ENCODE measurements around the gene SMARCAD1.

SMARCAD1 gene

DNA sequence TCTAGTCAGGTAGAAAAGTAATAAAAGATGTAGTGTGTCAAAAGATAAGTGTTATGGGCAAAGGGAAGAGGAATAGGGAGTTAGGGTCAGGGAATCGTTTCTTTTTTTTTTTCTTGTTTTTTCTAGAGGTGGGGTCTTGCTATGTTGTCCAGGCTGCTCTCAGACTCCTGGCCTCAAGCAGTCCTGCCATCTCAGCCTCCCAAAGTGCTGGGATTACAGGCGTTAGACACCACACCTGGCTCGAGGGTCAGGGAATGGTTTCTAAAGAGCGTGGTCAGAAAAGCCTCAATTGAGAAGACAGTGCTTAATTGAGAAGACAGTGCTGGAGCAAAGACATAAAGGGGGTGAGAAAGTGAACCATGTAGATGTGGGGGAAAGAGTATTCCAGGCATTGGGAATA lies 19.1 kb downstream of the SMARCAD1 start:
- in situ Hi-C loops (cut with MboI; ENCODE audit: low pct_unique_long_range_greater_than_20kb, low sequenced_read_pairs) = no loop called here
- DNase-seq = no peak

DNA sequence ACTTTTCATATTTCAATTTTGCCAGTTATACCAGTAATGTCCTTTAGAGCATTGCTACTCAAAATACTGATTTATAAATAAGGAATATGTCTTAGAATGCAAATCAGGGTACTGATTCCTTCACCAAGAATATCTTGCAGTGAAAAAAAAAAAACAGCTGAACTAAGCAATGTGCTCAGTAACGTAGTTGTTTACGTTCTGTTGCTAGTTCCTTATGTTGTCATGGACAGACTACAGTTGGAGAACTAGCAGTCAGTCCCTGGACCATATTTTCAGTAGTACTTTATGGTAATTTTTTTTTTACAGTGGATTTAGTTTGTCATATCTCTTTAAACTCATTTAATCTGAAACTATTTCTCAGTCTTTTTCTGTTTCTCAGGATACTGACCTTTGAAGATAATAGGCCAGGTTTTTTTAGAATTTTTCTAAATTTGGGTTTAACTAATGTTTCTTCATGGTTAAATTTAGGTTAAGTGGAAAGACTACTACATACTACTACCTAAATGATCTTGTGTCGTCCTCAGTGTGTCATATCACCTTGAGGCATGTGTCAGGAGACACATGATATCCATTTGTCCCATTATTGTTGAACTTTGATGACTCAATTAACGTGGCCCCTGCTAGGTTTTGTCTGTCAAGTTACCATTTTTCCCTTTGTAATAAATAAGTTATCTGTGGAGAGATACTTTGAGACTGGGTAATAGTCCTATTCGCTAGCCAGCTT lies 21.0 kb downstream of the SMARCAD1 start:
- in situ Hi-C loops (cut with MboI; ENCODE audit: low pct_unique_long_range_greater_than_20kb, low sequenced_read_pairs) = no loop called here
- DNase-seq = no peak

DNA sequence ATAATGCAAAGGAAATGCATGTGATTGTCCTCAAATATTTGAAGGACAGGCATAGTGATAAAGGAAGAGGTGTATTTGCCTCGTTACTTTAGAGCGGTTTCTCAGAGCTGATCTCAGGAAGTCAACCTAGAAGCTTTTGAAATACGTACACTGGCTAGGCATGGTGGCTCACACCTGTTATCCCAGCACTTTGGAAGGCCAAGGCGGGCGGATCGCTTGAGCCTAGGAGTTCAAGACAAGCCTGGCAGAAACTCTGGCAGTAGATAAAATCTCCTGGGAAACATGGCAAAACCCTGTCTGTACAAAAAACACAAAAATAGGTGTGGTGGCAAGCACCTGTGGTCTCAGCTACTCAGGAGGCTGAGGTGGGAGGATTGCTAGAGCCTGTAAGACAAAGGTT lies 24.9 kb downstream of the SMARCAD1 start:
- no peak for DNase-seq
- in situ Hi-C loops (cut with MboI; ENCODE audit: low pct_unique_long_range_greater_than_20kb, low sequenced_read_pairs) = no loop called here

- in situ Hi-C loops (cut with MboI; ENCODE audit: low pct_unique_long_range_greater_than_20kb, low sequenced_read_pairs) = no loop called here
- DNase-seq = no peak
These were observed 28.2 kb downstream of the SMARCAD1 start for GRCh38 chr4:94235825-94236224.

GRCh38 chr4:94237271-94237670 lies 29.6 kb downstream of the SMARCAD1 start:
- DNase-seq = no peak
- in situ Hi-C loops (cut with MboI; ENCODE audit: low pct_unique_long_range_greater_than_20kb, low sequenced_read_pairs) = no loop called here

DNA sequence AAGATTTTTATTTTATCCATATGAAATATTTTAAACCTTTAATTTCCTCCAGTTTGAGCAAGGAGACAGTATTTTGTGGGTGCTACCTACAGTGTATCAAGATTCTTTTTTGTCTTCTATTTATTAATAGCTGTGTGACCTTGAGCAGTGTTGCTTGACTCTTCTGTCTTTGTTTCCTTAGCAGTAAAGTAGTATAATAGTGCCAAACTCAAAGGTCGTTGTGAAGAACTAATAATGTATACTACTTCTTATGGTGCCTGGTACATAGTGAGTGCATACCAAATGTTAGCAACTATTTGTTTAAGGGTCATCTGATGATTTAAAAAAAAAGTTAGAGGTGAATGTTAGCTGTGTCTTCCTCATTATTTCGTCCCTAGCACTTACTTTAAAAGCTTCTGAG lies 30.5 kb downstream of the SMARCAD1 start:
- in situ Hi-C loops (cut with MboI; ENCODE audit: low pct_unique_long_range_greater_than_20kb, low sequenced_read_pairs) = no loop called here
- DNase-seq = no peak

DNA sequence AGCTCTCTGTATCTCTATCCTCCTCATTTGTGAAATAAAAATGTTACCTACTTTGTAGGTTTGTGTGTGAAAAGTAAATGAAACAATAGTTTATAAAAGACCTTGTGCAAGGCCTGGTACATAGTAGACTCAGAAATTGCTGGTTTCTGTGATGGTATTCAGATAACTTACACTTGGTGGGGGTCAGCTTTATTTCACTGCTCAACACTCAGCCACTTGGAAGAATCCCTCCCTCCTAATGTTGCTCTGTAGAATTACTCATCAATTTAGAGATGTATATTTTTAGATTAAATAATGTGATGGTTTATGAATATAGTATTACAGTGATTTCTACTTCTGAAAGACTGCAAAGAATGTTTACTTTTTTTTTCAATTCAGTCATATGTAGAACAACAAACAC lies 32.7 kb downstream of the SMARCAD1 start:
- in situ Hi-C loops (cut with MboI; ENCODE audit: low pct_unique_long_range_greater_than_20kb, low sequenced_read_pairs) = no loop called here
- DNase-seq = no peak

- no peak for DNase-seq
- in situ Hi-C loops (cut with MboI; ENCODE audit: low pct_unique_long_range_greater_than_20kb, low sequenced_read_pairs) = no loop called here
These were observed 36.6 kb downstream of the SMARCAD1 start for GRCh38 chr4:94244087-94244828.

DNA sequence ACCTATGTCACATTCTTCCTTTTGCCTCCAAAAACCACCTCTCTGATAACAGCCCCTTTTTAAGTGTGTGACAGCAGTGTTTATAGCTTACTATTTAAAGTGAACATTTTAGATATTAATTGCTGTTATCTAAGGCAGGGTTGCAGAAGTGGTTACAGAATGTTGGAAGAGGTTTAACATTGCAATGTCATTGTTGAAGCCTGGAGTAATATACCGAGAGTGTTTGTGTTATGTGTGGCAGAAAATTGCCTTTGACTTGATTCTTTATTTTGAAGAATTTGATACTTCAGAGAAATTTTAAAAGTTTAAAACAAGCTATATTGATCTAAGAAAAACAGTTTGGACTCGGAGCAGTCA lies 37.1 kb downstream of the SMARCAD1 start:
- DNase-seq = no peak
- in situ Hi-C loops (cut with MboI; ENCODE audit: low pct_unique_long_range_greater_than_20kb, low sequenced_read_pairs) = no loop called here

DNA sequence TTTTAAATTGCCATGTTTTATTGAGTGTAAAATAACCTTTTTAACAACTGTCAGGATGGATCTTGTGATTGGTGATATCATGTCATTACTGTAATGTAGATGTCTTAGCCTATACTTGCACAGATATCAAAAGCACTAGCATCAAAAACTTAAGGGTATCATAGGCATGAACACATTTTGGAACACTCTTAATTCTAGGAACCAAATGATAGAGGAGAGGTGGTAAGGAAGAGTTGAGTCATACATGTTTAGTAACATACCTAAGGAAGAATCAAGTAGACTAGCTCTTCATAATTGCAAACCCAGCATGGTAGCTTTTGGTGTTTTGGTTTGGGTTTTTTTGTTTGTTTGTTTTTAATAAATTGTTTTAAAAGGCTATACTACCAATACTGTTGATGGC lies 43.4 kb downstream of the SMARCAD1 start:
- in situ Hi-C loops (cut with MboI; ENCODE audit: low pct_unique_long_range_greater_than_20kb, low sequenced_read_pairs) = no loop called here
- DNase-seq = no peak

DNA sequence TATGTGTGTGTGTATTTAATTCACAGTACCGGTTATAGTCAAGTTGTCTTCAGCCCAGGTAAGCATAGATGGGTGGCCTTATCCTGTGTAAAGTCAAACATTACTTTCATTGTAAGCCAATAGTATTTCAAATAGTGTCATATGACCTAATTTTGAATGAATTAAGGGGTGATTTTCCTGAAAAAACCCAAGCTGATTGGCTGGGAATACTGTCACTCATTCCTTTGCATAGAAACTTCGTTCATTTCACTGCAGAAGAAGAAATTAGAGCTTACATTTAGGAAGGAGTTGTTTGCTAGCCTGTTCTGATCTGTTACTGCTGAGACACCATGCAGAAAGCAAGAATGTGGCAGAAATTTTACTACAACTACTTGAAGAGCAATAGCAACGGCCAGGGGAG lies 45.4 kb downstream of the SMARCAD1 start:
- in situ Hi-C loops (cut with MboI; ENCODE audit: low pct_unique_long_range_greater_than_20kb, low sequenced_read_pairs) = no loop called here
- no peak for DNase-seq

DNA sequence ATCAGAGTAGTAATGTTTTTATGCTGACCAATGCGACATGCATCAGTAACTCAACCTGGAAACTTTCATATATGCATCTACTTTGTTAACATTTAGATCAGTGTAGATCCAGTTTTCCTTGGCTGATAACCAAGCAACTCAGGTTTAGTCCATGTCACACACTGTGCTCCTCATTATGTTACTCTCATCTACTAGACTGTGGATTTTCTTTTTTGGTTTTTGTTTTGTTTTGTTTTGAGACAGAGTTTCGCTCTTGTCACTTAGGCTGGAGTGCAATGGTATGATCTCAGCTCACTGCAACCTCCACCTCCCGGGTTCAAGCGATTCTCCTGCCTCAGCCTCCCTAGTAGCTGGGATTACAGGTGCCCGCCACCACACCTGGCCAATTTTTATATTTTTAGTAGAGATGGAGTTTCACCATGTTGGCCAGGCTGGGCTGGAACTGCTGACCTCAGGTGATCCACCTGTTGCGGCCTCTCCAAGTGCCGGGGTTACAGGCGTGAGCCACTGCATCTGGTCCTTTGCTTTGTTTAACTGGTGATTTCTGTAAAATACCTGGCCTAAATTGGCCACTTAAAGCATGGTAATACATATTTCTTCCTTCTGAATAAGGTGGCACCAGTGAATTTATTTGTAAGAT lies 48.6 kb downstream of the SMARCAD1 start:
- in situ Hi-C loops (cut with MboI; ENCODE audit: low pct_unique_long_range_greater_than_20kb, low sequenced_read_pairs) = no loop called here
- no peak for DNase-seq

DNA sequence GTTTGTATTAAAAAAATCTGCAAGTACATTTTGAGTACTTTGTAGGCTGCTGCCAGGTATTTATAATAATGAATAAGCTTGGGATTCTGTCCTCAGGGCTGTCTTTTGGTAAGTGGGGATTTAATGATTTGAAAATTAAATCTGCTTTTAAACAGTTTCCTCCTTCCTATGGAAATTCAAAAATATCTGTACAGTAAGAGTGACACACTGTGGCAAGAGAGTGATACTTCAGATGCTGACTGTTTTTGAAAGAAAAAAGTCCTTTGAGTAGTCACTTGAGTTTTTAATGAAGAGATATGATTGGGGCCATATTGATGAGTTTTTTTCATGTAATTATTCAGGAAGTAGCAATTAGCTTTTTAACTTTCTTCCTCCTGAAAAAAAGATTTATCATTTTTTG lies 49.2 kb downstream of the SMARCAD1 start:
- in situ Hi-C loops (cut with MboI; ENCODE audit: low pct_unique_long_range_greater_than_20kb, low sequenced_read_pairs) = no loop called here
- no peak for DNase-seq

GRCh38 chr4:94262163-94263016 lies 54.7 kb downstream of the SMARCAD1 start:
- in situ Hi-C loops (cut with MboI; ENCODE audit: low pct_unique_long_range_greater_than_20kb, low sequenced_read_pairs) = no loop called here
- no peak for DNase-seq

GRCh38 chr4:94267037-94267436 lies 59.4 kb downstream of the SMARCAD1 start:
- in situ Hi-C loops (cut with MboI; ENCODE audit: low pct_unique_long_range_greater_than_20kb, low sequenced_read_pairs) = no loop called here
- no peak for DNase-seq

GRCh38 chr4:94271248-94271647 lies 63.6 kb downstream of the SMARCAD1 start:
- in situ Hi-C loops (cut with MboI; ENCODE audit: low pct_unique_long_range_greater_than_20kb, low sequenced_read_pairs) = no loop called here
- no peak for DNase-seq

DNA sequence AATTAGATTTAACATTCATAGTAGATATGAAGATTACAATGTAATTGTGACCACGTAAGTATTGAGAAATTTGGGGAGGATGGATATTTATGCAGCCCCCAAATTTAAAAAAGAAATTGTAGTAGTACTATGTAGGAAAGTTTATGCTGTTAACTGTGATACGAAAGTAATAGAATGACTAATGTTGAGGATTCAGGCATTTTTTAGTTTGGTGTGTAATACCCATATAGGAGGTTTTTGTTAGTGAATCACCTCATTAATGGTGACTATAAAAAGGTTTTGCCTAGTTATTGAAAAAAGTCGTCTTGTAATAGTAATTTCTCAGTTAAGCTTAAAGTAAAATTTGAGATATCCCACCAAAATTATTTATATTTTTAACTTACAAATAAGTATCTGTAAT lies 67.2 kb downstream of the SMARCAD1 start:
- in situ Hi-C loops (cut with MboI; ENCODE audit: low pct_unique_long_range_greater_than_20kb, low sequenced_read_pairs) = no loop called here
- DNase-seq = no peak

- DNase-seq = no peak
- in situ Hi-C loops (cut with MboI; ENCODE audit: low pct_unique_long_range_greater_than_20kb, low sequenced_read_pairs) = no loop called here
These were observed 68.5 kb downstream of the SMARCAD1 start for GRCh38 chr4:94276204-94276603.

DNA sequence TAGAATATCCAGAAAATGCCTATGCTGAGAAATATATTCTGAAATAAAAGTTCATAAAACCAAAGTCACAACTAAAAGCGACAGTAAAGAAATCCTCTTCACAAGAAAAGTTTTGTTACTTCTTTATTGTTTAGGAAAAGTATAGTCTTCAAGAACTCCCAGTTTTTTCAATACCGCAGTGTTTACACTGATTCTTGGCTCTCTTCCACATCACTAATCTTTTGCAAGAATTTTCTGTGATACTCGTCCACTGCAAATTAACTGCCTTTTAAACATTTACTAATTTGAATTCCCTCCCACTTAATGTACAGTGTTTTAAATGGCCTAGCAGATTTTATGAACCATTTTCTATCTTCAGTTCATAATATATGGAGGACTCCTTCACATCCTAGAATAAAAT lies 69.9 kb downstream of the SMARCAD1 start:
- in situ Hi-C loops (cut with MboI; ENCODE audit: low pct_unique_long_range_greater_than_20kb, low sequenced_read_pairs) = no loop called here
- DNase-seq = no peak

- in situ Hi-C loops (cut with MboI; ENCODE audit: low pct_unique_long_range_greater_than_20kb, low sequenced_read_pairs) = no loop called here
- no peak for DNase-seq
These were observed 71.1 kb downstream of the SMARCAD1 start for GRCh38 chr4:94278781-94279180.

Data from KBM-7 (cell line).